HL-60 (cell line): Measurements from ENCODE around the gene FANCM.

Experiments used
- GABPA ChIP-seq: IDR thresholded peaks from 2 replicates; pipeline ENCODE4 v1.6.1; 2012; ENCODE audit warnings: low read depth
- TF ChIP-seq, protein P1 (sequence below): IDR thresholded peaks from one replicate; pipeline ENCODE4 v1.5.1; 2011; ENCODE audit warnings: low read length, control low read depth, inconsistent platforms; ENCODE audit not compliant: insufficient read depth

DNA sequence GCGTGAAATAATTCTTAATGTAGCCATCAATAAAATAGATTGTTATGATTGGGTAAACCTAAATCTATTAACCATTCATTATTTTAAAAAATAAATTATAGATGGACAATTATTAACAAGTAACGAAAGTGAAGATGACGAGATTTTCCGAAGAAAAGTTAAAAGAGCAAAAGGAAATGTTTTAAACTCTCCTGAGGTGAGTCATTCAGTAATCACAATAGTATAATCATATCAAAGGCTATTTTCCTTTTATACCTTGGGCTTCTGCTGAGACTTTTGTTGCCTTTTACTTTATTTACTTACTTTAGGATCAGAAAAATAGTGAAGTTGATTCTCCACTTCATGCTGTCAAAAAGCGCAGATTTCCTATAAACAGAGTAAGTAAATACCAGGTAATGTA is 45.6 kb downstream of the FANCM start:
- no peak for TF ChIP-seq GABPA
- TF ChIP-seq, protein P1, sequence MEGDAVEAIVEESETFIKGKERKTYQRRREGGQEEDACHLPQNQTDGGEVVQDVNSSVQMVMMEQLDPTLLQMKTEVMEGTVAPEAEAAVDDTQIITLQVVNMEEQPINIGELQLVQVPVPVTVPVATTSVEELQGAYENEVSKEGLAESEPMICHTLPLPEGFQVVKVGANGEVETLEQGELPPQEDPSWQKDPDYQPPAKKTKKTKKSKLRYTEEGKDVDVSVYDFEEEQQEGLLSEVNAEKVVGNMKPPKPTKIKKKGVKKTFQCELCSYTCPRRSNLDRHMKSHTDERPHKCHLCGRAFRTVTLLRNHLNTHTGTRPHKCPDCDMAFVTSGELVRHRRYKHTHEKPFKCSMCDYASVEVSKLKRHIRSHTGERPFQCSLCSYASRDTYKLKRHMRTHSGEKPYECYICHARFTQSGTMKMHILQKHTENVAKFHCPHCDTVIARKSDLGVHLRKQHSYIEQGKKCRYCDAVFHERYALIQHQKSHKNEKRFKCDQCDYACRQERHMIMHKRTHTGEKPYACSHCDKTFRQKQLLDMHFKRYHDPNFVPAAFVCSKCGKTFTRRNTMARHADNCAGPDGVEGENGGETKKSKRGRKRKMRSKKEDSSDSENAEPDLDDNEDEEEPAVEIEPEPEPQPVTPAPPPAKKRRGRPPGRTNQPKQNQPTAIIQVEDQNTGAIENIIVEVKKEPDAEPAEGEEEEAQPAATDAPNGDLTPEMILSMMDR, result no peak
